Breast epithelium (tissue), 4 donors: ENCODE data around the gene ST7. TPM values are rescaled to one million over a fixed set of nuclear protein-coding genes. Genes with fewer than 3 reads are reported as not detected.
"Not testable (repeated sequence)": the region's sequence is repeated elsewhere in the genome, so short reads cannot be mapped to it uniquely, and the experiment has no call there.

Experiments
- DNase-seq, 2 donors: peaks; one replicate each; pipeline ENCODE4 v3.0.0-alpha.2; 2019; ENCODE audit warnings: low spot score in 2 of 2
- H3K27ac ChIP-seq, 2 donors: fragments of 200-600 bp; sonication (generic) in 1 of 2; one replicate each; pipeline ENCODE4 v1.5.1; 2016 to 2019; ENCODE audit warnings: mild to moderate bottlenecking in 1 of 2
- H3K27me3 ChIP-seq, 2 donors: fragments of 200-600 bp; sonication (generic) in 1 of 2; one replicate each; pipeline versions ENCODE4 v1.5.1 to v1.6.0; 2017 to 2019; ENCODE audit warnings: control low read depth in 1 of 2, mild to moderate bottlenecking in 1 of 2
- H3K36me3 ChIP-seq: fragments of 200-600 bp; one replicate; pipeline ENCODE4 v1.5.1; 2019
- H3K4me1 ChIP-seq, 2 donors: fragments of 200-600 bp; sonication (generic); one replicate each; pipeline ENCODE4 v1.5.1; 2016 to 2019; ENCODE audit warnings: control low read depth in 1 of 2
- H3K4me3 ChIP-seq, 3 donors: fragments of 200-600 bp; sonication (generic); 1 replicate in 2 of 3; 2 replicates in 1 of 3; pipeline ENCODE4 v1.5.1; 2016 to 2019; ENCODE audit warnings: mild to moderate bottlenecking in 3 of 3, moderate library complexity in 2 of 3
- H3K9me3 ChIP-seq, 2 donors: fragments of 200-600 bp; sonication (generic) in 1 of 2; one replicate each; pipeline ENCODE4 v1.5.1; 2016 to 2019; ENCODE audit warnings: control low read depth in 1 of 2
- POLR2A ChIP-seq: fragments of 450-650 bp; IDR thresholded peaks from one replicate; pipeline ENCODE4 v1.6.1; 2016; ENCODE audit warnings: antibody characterized with exemption, mild to moderate bottlenecking, moderate library complexity
- POLR2AphosphoS5 ChIP-seq, 3 donors: sonication (generic); formaldehyde crosslinking; IDR thresholded peaks; one replicate each; pipeline ENCODE4 v1.6.1; 2017; ENCODE audit warnings: antibody characterized with exemption in 3 of 3
- intact Hi-C: fragments of 100-400 bp; cut with DNase I; formaldehyde crosslinking; loops from one replicate; pipeline ENCODE4 v1.15.1; 2023; ENCODE audit warnings: low total_unique reads
- total RNA-seq, 3 donors: library from RNA; depleted of rRNA; stranded (reverse); fragments of >200 nt; gene quantifications; one replicate each; pipeline ENCODE4 v1.1.0, GENCODE V29; 2016
- TF ChIP-seq, protein P1 (sequence below), 3 donors: fragments of 450-650 bp; IDR thresholded peaks; one replicate each; pipeline ENCODE4 v1.5.1; 2016 to 2017; ENCODE audit warnings: antibody characterized with exemption in 3 of 3, mild to moderate bottlenecking in 3 of 3, moderate library complexity in 3 of 3

Gene ST7
- total RNA-seq, 3 donors from 2014 or later: 24.3 to 41.4 (median 27.5) TPM

DNA sequence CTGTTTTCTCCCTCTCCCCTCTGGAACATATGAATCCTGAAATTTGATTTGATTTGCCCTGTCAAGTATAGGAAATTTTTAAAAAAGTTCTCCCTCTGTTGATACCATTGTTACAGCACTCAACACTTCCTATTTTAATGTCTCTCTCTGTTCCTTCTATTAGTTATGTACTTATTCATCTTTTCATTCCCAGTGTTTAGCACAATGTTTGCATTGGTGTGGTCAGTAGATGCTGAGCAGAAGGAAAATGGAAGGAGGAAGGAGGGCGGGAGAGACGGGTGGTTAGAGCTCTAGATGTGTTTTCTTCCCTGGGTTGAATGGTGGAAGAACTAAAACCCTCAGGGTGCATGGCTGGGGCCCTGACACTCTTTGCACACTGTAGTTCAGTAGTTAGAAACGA is 290.1 kb downstream of the ST7 start:
- no peak overlapping the region for H3K4me3 ChIP-seq
- no peaks in the 10 kb centered on the region for H3K36me3 ChIP-seq
- peaks cover 0 to 12% of the 10 kb centered on the region in 2 donors for H3K9me3 ChIP-seq
- no peak for DNase-seq
- H3K27ac ChIP-seq: no peak overlapping the region
- TF ChIP-seq, protein P1, sequence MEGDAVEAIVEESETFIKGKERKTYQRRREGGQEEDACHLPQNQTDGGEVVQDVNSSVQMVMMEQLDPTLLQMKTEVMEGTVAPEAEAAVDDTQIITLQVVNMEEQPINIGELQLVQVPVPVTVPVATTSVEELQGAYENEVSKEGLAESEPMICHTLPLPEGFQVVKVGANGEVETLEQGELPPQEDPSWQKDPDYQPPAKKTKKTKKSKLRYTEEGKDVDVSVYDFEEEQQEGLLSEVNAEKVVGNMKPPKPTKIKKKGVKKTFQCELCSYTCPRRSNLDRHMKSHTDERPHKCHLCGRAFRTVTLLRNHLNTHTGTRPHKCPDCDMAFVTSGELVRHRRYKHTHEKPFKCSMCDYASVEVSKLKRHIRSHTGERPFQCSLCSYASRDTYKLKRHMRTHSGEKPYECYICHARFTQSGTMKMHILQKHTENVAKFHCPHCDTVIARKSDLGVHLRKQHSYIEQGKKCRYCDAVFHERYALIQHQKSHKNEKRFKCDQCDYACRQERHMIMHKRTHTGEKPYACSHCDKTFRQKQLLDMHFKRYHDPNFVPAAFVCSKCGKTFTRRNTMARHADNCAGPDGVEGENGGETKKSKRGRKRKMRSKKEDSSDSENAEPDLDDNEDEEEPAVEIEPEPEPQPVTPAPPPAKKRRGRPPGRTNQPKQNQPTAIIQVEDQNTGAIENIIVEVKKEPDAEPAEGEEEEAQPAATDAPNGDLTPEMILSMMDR (IDR thresholded peaks at IDR 0.05): no peak
- TF ChIP-seq POLR2AphosphoS5 (IDR thresholded peaks at IDR 0.05) (no peak), POLR2A (no peak)
- no peaks in the 10 kb centered on the region for H3K27me3 ChIP-seq
- H3K4me1 ChIP-seq: no peaks in the 10 kb centered on the region
- intact Hi-C loops: no loop called here

DNA sequence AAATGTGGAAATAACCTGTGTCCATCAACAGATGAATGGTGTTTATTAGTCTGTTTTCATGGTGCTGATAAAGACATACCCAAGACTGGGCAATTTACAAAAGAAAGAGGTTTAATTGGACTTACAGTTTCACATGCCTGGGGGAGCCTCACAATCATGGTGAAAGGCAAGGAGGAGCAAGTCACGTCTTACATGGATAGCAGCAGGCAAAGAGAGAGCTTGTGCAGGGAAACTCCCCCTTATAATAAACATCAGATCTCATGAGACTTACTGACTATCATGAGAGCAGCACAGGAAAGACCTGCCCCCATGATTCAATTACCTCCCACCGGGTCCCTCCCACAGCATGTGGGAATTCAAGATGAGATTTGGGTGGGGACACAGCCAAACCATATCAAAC is 292.4 kb downstream of the ST7 start:
- peaks cover 0 to 12% of the 10 kb centered on the region in 2 donors for H3K9me3 ChIP-seq
- H3K36me3 ChIP-seq, intact Hi-C loops, H3K4me1 ChIP-seq, DNase-seq, H3K4me3 ChIP-seq, H3K27ac ChIP-seq, H3K27me3 ChIP-seq: not testable (repeated sequence)

DNA sequence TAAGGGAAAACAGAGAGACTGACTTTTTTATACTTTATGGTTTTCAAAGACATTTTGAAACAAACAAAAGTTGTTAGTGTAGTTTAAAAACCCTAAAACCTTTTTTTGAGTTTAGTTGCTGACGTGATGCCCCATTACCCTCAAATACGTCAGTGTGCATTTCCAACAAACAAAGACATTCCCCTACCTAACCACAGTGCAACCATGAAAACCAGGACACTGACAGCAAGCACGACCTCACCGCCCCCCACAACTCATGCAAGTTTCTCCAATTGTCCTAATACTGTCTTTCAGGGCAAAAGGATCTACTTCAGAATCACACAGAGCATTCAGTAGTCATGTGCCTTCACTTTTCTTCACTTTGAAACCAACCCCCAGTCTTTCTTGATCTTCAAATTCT is 294.5 kb downstream of the ST7 start:
- TF ChIP-seq, protein P1 (IDR thresholded peaks at IDR 0.05): no peak
- no peak for TF ChIP-seq POLR2A
- no peak for TF ChIP-seq POLR2AphosphoS5 (IDR thresholded peaks at IDR 0.05)
- intact Hi-C loops: no loop called here
- H3K4me1 ChIP-seq: no peaks in the 10 kb centered on the region
- no peak overlapping the region for H3K27ac ChIP-seq
- H3K9me3 ChIP-seq: peaks cover 0 to 12% of the 10 kb centered on the region in 2 donors
- no peaks in the 10 kb centered on the region for H3K27me3 ChIP-seq
- DNase-seq: no peak
- H3K4me3 ChIP-seq: no peak overlapping the region
- no peaks in the 10 kb centered on the region for H3K36me3 ChIP-seq

DNA sequence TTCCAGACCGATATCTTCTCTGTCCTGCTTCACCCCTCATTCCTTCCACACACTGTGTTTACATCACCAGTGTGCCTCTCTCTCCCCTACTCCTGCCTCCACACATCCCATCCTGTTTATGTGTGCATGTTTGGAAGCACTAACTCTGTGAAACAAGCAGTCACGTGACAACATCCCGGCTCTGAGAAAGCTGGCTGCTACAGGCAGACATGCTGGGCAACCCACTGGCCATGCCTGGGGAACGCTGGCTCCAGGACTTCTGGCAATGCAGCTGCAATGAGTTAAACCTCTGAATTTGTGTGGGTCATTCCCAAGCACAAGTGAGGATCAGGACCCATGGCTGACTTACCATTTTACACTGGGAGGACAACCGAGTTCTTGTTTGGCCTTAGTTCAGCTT is 295.5 kb downstream of the ST7 start:
- Histone ChIP-seq H3K27me3 (no peaks in the 10 kb centered on the region), H3K9me3 (peaks cover 0 to 12% of the 10 kb centered on the region in 2 donors), H3K27ac (no peak overlapping the region), H3K36me3 (no peaks in the 10 kb centered on the region), H3K4me3 (no peak overlapping the region), H3K4me1 (no peaks in the 10 kb centered on the region)
- TF ChIP-seq POLR2AphosphoS5 (IDR thresholded peaks at IDR 0.05) (no peak), POLR2A (no peak)
- TF ChIP-seq, protein P1 (IDR thresholded peaks at IDR 0.05): no peak
- intact Hi-C loops: no loop called here
- no peak for DNase-seq

DNA sequence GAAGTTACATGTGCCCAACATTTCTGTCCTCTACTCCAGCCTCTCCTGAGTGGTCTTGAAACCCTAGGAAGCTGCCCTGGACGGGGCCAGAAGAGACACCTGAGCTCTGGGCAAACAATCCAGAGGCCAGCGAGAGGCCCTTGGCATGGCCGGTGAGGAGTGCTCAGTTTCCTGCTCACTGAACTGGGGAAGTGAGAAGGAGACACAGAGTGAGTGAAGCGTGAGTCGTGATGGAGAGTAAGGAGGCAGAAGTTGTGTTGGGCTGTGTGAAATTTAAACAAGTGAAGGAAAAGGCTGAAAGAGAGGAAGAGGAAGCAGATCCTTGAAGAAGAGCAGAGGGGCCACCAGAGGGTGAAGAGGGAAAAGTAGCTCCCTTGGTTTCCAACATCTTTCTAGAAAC is 296.4 kb downstream of the ST7 start:
- no peak overlapping the region for H3K4me3 ChIP-seq
- no peak for DNase-seq
- no peaks in the 10 kb centered on the region for H3K27me3 ChIP-seq
- peaks cover 0 to 8% of the 10 kb centered on the region in 2 donors for H3K9me3 ChIP-seq
- no peak overlapping the region for H3K27ac ChIP-seq
- intact Hi-C loops: no loop called here
- H3K4me1 ChIP-seq: no peaks in the 10 kb centered on the region
- no peak for TF ChIP-seq POLR2A
- TF ChIP-seq POLR2AphosphoS5 (IDR thresholded peaks at IDR 0.05): no peak
- TF ChIP-seq, protein P1 (IDR thresholded peaks at IDR 0.05): no peak
- H3K36me3 ChIP-seq: no peaks in the 10 kb centered on the region

DNA sequence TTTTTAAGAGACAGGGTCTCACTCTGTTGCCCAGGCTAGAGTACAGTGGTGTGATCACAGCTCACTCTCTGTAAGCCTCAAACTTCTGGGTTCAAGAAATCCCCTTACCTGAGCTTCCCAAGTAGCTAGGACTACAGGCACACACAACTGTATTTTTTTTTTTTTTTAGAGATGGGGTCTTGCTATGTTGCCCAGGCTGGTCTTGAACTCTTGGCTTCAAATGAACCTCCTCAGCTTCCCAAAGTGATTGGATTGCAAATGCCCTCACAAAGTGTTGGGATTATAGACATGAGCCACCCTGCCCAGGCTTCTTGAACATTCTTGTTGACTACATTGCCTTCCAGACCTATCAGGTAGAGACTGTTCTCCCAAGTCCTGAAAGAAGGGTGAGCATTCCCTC is 296.9 kb downstream of the ST7 start:
- TF ChIP-seq, protein P1 (IDR thresholded peaks at IDR 0.05): no peak
- TF ChIP-seq POLR2AphosphoS5 (IDR thresholded peaks at IDR 0.05): no peak
- no peak overlapping the region for H3K4me3 ChIP-seq
- H3K9me3 ChIP-seq: peaks cover 0 to 7% of the 10 kb centered on the region in 2 donors
- DNase-seq: no peak
- H3K4me1 ChIP-seq: no peaks in the 10 kb centered on the region
- H3K27me3 ChIP-seq: no peaks in the 10 kb centered on the region
- no peak overlapping the region for H3K27ac ChIP-seq
- intact Hi-C loops: no loop called here
- no peaks in the 10 kb centered on the region for H3K36me3 ChIP-seq
